ENCODE results near the gene RHBDD1.

RHBDD1 gene

GRCh38 chr2:226887940-226888339, 52.1 kb downstream of the RHBDD1 start:
- no peak for DNase-seq (ENCODE audit: low read depth)

- no peak for DNase-seq (ENCODE audit: low read depth)
Observed at GRCh38 chr2:226888378-226888965, 52.6 kb downstream of the RHBDD1 start.

GRCh38 chr2:226888971-226889370, 53.1 kb downstream of the RHBDD1 start:
- no peak for DNase-seq (ENCODE audit: low read depth)

GRCh38 chr2:226890286-226890685, 54.4 kb downstream of the RHBDD1 start:
- DNase-seq (ENCODE audit: low read depth), result no peak

GRCh38 chr2:226891780-226892590, 56.1 kb downstream of the RHBDD1 start:
- DNase-seq (ENCODE audit: low read depth), result no peak

GRCh38 chr2:226892729-226893128, 56.9 kb downstream of the RHBDD1 start:
- no peak for DNase-seq (ENCODE audit: low read depth)

GRCh38 chr2:226893216-226893615, 57.4 kb downstream of the RHBDD1 start:
- no peak for DNase-seq (ENCODE audit: low read depth)

- no peak for DNase-seq (ENCODE audit: low read depth)
Observed at GRCh38 chr2:226894752-226895151, 58.9 kb downstream of the RHBDD1 start.

GRCh38 chr2:226895579-226895978, 59.7 kb downstream of the RHBDD1 start:
- no peak for DNase-seq (ENCODE audit: low read depth)

- no peak for DNase-seq (ENCODE audit: low read depth)
Observed at GRCh38 chr2:226898121-226898520, 62.3 kb downstream of the RHBDD1 start.

GRCh38 chr2:226898897-226899296, 63.0 kb downstream of the RHBDD1 start:
- no peak for DNase-seq (ENCODE audit: low read depth)

GRCh38 chr2:226902041-226902966, 66.5 kb downstream of the RHBDD1 start:
- no peak for DNase-seq (ENCODE audit: low read depth)

- no peak for DNase-seq (ENCODE audit: low read depth)
Observed at GRCh38 chr2:226903179-226903578, 67.3 kb downstream of the RHBDD1 start.

GRCh38 chr2:226904592-226904991, 68.7 kb downstream of the RHBDD1 start:
- DNase-seq (ENCODE audit: low read depth), result no peak

GRCh38 chr2:226905718-226906117, 69.9 kb downstream of the RHBDD1 start:
- DNase-seq (ENCODE audit: low read depth), result no peak

- no peak for DNase-seq (ENCODE audit: low read depth)
Observed at GRCh38 chr2:226906163-226906693, 70.4 kb downstream of the RHBDD1 start.

- DNase-seq (ENCODE audit: low read depth), result no peak
Observed at GRCh38 chr2:226909126-226909525, 73.3 kb downstream of the RHBDD1 start.

GRCh38 chr2:226909836-226910235, 74.0 kb downstream of the RHBDD1 start:
- no peak for DNase-seq (ENCODE audit: low read depth)

- DNase-seq (ENCODE audit: low read depth), result no peak
Observed at GRCh38 chr2:226910384-226910783, 74.5 kb downstream of the RHBDD1 start.

GRCh38 chr2:226911932-226912331, 76.1 kb downstream of the RHBDD1 start:
- no peak for DNase-seq (ENCODE audit: low read depth)

GRCh38 chr2:226913641-226914040, 77.8 kb downstream of the RHBDD1 start:
- no peak for DNase-seq (ENCODE audit: low read depth)

- DNase-seq (ENCODE audit: low read depth), result no peak
Observed at GRCh38 chr2:226915846-226916360, 80.0 kb downstream of the RHBDD1 start.

Measured in stimulated activated CD4-positive, alpha-beta T cell treated with anti-CD3 and anti-CD28 coated beads, Interleukin-2, amount 100 ng/mL, for 4 hours (primary cell).